ENCODE results near the gene RFX1. TPM values are rescaled to one million over a fixed set of nuclear protein-coding genes. Genes with fewer than 3 reads are reported as not detected.
"Not testable (repeated sequence)": the region's sequence is repeated elsewhere in the genome, so short reads cannot be mapped to it uniquely, and the experiment has no call there.

RFX1 gene
- total RNA-seq, 1 donor from 2014 or later, result 15.7 TPM

GRCh38 chr19:14035159-14035558, 29.0 kb upstream of the RFX1 start:
- H3K9me3 Mint-ChIP-seq (ENCODE audit: unreplicated experiment); H3K36me3 Mint-ChIP-seq (ENCODE audit: unreplicated experiment); H3K4me3 Mint-ChIP-seq (ENCODE audit: unreplicated experiment); H3K27ac Mint-ChIP-seq (ENCODE audit: unreplicated experiment); DNase-seq (ENCODE audit: extremely low spot score, unreplicated experiment); H3K27me3 Mint-ChIP-seq (ENCODE audit: unreplicated experiment); H3K4me1 Mint-ChIP-seq (ENCODE audit: unreplicated experiment): not testable (repeated sequence)
- TF ChIP-seq, protein P1, sequence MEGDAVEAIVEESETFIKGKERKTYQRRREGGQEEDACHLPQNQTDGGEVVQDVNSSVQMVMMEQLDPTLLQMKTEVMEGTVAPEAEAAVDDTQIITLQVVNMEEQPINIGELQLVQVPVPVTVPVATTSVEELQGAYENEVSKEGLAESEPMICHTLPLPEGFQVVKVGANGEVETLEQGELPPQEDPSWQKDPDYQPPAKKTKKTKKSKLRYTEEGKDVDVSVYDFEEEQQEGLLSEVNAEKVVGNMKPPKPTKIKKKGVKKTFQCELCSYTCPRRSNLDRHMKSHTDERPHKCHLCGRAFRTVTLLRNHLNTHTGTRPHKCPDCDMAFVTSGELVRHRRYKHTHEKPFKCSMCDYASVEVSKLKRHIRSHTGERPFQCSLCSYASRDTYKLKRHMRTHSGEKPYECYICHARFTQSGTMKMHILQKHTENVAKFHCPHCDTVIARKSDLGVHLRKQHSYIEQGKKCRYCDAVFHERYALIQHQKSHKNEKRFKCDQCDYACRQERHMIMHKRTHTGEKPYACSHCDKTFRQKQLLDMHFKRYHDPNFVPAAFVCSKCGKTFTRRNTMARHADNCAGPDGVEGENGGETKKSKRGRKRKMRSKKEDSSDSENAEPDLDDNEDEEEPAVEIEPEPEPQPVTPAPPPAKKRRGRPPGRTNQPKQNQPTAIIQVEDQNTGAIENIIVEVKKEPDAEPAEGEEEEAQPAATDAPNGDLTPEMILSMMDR (IDR thresholded peaks at IDR 0.05), result peak; percentile 16

DNA sequence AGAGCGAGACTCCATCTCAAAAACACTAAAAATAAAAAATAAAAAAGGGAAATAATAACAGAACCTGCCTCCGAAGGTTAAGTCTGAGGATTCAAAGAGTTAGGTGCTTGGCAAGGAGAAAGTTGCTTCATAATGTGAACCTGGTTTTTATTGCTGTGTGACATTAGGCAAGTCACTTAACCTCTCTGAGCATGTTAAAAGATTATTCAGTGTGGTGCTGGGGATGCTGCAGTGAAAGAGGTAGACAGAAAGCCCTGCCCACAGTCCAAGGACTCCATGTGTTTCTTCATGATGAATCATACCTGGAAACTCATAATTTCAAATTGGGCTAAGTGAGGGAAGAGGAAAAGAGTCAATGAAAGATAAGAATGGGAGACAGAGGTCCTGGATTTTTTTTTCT, 27.8 kb upstream of the RFX1 start:
- peaks cover 4% of the 10 kb centered on the region for H3K4me1 Mint-ChIP-seq (ENCODE audit: unreplicated experiment)
- no peak overlapping the region for H3K27ac Mint-ChIP-seq (ENCODE audit: unreplicated experiment)
- no peaks in the 10 kb centered on the region for H3K36me3 Mint-ChIP-seq (ENCODE audit: unreplicated experiment)
- no peak overlapping the region for H3K4me3 Mint-ChIP-seq (ENCODE audit: unreplicated experiment)
- H3K27me3 Mint-ChIP-seq (ENCODE audit: unreplicated experiment), result no peaks in the 10 kb centered on the region
- no peak for DNase-seq (ENCODE audit: extremely low spot score, unreplicated experiment)
- H3K9me3 Mint-ChIP-seq (ENCODE audit: unreplicated experiment), result no peaks in the 10 kb centered on the region
- TF ChIP-seq, protein P1 (IDR thresholded peaks at IDR 0.05), result no peak

- no peak for DNase-seq (ENCODE audit: extremely low spot score, unreplicated experiment)
- H3K27ac Mint-ChIP-seq (ENCODE audit: unreplicated experiment), result no peak within 1 kb of the TSS
- peak within 1 kb of the TSS; percentile 77 for H3K4me3 Mint-ChIP-seq (ENCODE audit: unreplicated experiment)
- H3K27me3 Mint-ChIP-seq (ENCODE audit: unreplicated experiment), result peaks cover 7% of the 10 kb centered on the region
- H3K4me1 Mint-ChIP-seq (ENCODE audit: unreplicated experiment), result peaks cover 4% of the 10 kb centered on the region
- no peaks in the 10 kb centered on the region for H3K36me3 Mint-ChIP-seq (ENCODE audit: unreplicated experiment)
- no peaks in the 10 kb centered on the region for H3K9me3 Mint-ChIP-seq (ENCODE audit: unreplicated experiment)
- TF ChIP-seq, protein P1 (IDR thresholded peaks at IDR 0.05), result peak; percentile 68
These were observed 25.8 kb upstream of the RFX1 start, which contains the start of gene IL27RA for GRCh38 chr19:14031719-14032480. Gene IL27RA, plus strand, starts transcription at chr19:14031762. Its CDS starts 111 bp downstream, at chr19:14031873.

GRCh38 chr19:14030997-14031718, 25.0 kb upstream of the RFX1 start:
- Mint-ChIP-seq H3K27ac (ENCODE audit: unreplicated experiment) (no peak overlapping the region), H3K4me1 (ENCODE audit: unreplicated experiment) (peaks cover 4% of the 10 kb centered on the region), H3K9me3 (ENCODE audit: unreplicated experiment) (no peaks in the 10 kb centered on the region), H3K27me3 (ENCODE audit: unreplicated experiment) (peaks cover 7% of the 10 kb centered on the region), H3K36me3 (ENCODE audit: unreplicated experiment) (no peaks in the 10 kb centered on the region), H3K4me3 (ENCODE audit: unreplicated experiment) (peak overlapping the region; percentile 67)
- TF ChIP-seq, protein P1 (IDR thresholded peaks at IDR 0.05), result no peak
- DNase-seq (ENCODE audit: extremely low spot score, unreplicated experiment), result no peak

DNA sequence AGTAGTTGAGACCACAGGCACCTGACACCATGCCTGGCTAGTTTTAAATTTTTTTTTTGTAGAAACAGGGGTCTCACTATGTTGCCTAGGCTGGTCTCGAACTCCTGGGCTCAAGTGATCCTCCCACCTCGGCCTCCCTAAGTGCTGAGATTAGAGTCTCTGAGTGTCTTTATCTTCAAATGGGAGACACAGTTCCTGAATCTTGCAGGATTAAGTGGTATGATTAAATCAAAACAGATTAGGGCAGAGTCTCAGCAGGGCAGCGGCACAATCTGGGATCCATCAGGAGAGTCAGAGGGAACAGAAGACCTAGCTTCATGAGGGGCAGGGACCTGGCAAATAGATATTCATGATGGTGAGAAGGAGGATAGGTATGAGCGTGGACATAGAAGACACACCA, 22.8 kb upstream of the RFX1 start:
- Mint-ChIP-seq H3K36me3 (ENCODE audit: unreplicated experiment) (no peaks in the 10 kb centered on the region), H3K4me1 (ENCODE audit: unreplicated experiment) (peaks cover 4% of the 10 kb centered on the region), H3K27ac (ENCODE audit: unreplicated experiment) (no peak overlapping the region), H3K4me3 (ENCODE audit: unreplicated experiment) (no peak overlapping the region), H3K9me3 (ENCODE audit: unreplicated experiment) (no peaks in the 10 kb centered on the region), H3K27me3 (ENCODE audit: unreplicated experiment) (peaks cover 7% of the 10 kb centered on the region)
- TF ChIP-seq, protein P1 (IDR thresholded peaks at IDR 0.05), result no peak
- no peak for DNase-seq (ENCODE audit: extremely low spot score, unreplicated experiment)
